K562 (cell line): ENCODE measurements around the gene HOXB5. TPM values are rescaled to one million over a fixed set of nuclear protein-coding genes. Genes with fewer than 3 reads are reported as not detected.

Experiments used
- FOSL1 ChIP-seq: fragments of 200-800 bp; sonication (Bioruptor generic); conservative IDR thresholded peaks from 2 replicates; pipeline ENCODE4 v1.6.1; 2016; ENCODE audit warnings: missing genetic modification characterization, missing compliant biosample characterization
- GABPB1 ChIP-seq: sonication (generic); formaldehyde crosslinking; IDR thresholded peaks from 2 replicates; pipeline ENCODE4 v1.8.0; 2022; ENCODE audit warnings: mild to moderate bottlenecking, missing genetic modification reagents
- IFI16 ChIP-seq: fragments of 250-450 bp; sonication (Bioruptor Pico); IDR thresholded peaks from 2 replicates; pipeline ENCODE4 v2.1.2; 2022; ENCODE audit warnings: mild to moderate bottlenecking, inconsistent platforms
- MIER1 ChIP-seq: fragments of 450-650 bp; IDR thresholded peaks from 2 replicates; pipeline ENCODE4 v1.6.1; 2016; ENCODE audit warnings: antibody characterized with exemption, mild to moderate bottlenecking, low read depth
- PTRF ChIP-seq: fragments of 450-650 bp; IDR thresholded peaks from 2 replicates; pipeline ENCODE4 v1.6.1; 2016; ENCODE audit warnings: mild to moderate bottlenecking, missing genetic modification characterization, missing compliant biosample characterization
- RBM17 ChIP-seq: fragments of 200-400 bp; formaldehyde crosslinking; IDR thresholded peaks from 2 replicates; pipeline ENCODE4 v1.6.1; 2017; ENCODE audit warnings: low read depth, mild to moderate bottlenecking, low read length, borderline replicate concordance
- SAFB2 ChIP-seq: fragments of 200-400 bp; formaldehyde crosslinking; IDR thresholded peaks from 2 replicates; pipeline ENCODE4 v1.6.1; 2018; ENCODE audit warnings: borderline replicate concordance, low read length, low read depth, moderate library complexity; ENCODE audit not compliant: severe bottlenecking
- ZNF124 ChIP-seq: sonication (generic); formaldehyde crosslinking; IDR thresholded peaks from 2 replicates; pipeline ENCODE4 v1.8.1; 2022; ENCODE audit warnings: missing genetic modification reagents
- ZNF347 ChIP-seq: fragments of 450-650 bp; formaldehyde crosslinking; IDR thresholded peaks from 2 replicates; pipeline ENCODE4 v1.4.0; 2020; ENCODE audit warnings: low read depth, mild to moderate bottlenecking, moderate library complexity
- ZNF780A ChIP-seq: fragments of 250-450 bp; sonication (Bioruptor Pico); IDR thresholded peaks from 2 replicates; pipeline ENCODE4 v1.5.0; 2021; ENCODE audit warnings: mild to moderate bottlenecking
- polyA plus RNA-seq, 8 experiments: library from polyadenylated mRNA; depleted of rRNA in 4 of 8; stranded (reverse) in 5 of 8; unstranded in 3 of 8; fragments of >200 nt; fragmentation: Nextera tagmentation in 2 of 8; fragmentation: Illumina TruSeq in 1 of 8; extraction: Ambion mirVana in 2 of 8; extraction: Trizol in 1 of 8; gene quantifications; 2 replicates each; pipeline versions ENCODE4 v1.2.1 to v1.2.3, GENCODE V29; 2011 to 2014; ENCODE audit warnings: inconsistent platforms in 1 of 8, missing spikeins in 1 of 8
- total RNA-seq, 7 experiments: library from RNA; depleted of rRNA in 6 of 7; stranded (reverse); fragments of >200 nt in 6 of 7; fragmentation: Illumina TruSeq in 2 of 7; extraction: Trizol in 2 of 7; gene quantifications; 2 replicates each; pipeline versions ENCODE4 v1.2.1 to v1.2.3, GENCODE V29; 2011 to 2021; ENCODE audit warnings: low replicate concordance in 1 of 7
- TF ChIP-seq, protein P1 (sequence below): fragments of 150-350 bp; IDR thresholded peaks from 2 replicates; pipeline ENCODE4 v1.6.1; 2014; ENCODE audit warnings: low read depth, mild to moderate bottlenecking, low read length, borderline replicate concordance
- TF ChIP-seq, protein P2 (sequence below): fragments of 250-450 bp; sonication (Bioruptor Pico); IDR thresholded peaks from 2 replicates; pipeline ENCODE4 v1.5.0; 2021; ENCODE audit warnings: mild to moderate bottlenecking, moderate library complexity

Gene HOXB5
- total and polyA plus RNA-seq, 9 of the 15 experiments (the other 6 are each of a cell fraction or from before 2014, with no cell fraction given), result 0.24 to 2.7 (median 0.65) TPM

DNA sequence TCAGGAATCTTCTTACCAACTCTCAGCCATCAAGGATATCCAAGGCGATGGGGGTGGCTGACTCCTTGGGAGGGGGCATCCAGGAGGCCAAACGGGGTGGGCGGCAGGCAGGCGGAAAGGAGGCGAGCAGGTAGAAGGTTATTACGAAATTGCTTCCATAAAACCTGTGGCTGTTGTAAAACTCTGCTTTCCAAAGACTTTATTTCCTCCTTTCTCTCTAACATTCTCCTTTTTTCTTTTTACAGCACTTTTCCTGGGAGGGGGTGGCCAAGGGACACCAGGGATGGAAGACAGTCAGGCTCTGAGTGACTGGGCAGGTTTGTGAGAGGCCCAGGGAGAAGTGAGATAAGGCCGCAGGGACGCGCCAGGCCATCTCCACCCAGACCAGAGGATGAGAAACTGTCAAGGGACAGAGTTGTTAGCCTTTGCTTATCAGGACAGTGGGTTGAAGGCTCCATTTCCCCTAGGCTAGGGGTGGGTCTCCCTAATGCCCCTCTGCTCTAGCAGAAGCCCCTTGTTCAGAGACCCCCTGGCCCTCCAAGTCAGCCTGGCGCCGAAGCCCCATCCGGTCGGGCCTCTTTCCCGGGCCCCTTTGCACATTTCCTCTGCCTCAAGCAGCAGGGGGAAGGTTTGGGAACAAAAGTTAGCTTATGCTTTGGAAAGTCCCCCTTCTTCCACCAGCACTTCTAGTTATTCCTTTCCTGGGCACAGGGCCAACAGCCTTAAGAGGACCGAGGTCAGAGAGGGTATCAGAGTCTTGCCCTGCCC, 37.5 kb upstream of the HOXB5 start (continued):
- TF ChIP-seq, protein P1, sequence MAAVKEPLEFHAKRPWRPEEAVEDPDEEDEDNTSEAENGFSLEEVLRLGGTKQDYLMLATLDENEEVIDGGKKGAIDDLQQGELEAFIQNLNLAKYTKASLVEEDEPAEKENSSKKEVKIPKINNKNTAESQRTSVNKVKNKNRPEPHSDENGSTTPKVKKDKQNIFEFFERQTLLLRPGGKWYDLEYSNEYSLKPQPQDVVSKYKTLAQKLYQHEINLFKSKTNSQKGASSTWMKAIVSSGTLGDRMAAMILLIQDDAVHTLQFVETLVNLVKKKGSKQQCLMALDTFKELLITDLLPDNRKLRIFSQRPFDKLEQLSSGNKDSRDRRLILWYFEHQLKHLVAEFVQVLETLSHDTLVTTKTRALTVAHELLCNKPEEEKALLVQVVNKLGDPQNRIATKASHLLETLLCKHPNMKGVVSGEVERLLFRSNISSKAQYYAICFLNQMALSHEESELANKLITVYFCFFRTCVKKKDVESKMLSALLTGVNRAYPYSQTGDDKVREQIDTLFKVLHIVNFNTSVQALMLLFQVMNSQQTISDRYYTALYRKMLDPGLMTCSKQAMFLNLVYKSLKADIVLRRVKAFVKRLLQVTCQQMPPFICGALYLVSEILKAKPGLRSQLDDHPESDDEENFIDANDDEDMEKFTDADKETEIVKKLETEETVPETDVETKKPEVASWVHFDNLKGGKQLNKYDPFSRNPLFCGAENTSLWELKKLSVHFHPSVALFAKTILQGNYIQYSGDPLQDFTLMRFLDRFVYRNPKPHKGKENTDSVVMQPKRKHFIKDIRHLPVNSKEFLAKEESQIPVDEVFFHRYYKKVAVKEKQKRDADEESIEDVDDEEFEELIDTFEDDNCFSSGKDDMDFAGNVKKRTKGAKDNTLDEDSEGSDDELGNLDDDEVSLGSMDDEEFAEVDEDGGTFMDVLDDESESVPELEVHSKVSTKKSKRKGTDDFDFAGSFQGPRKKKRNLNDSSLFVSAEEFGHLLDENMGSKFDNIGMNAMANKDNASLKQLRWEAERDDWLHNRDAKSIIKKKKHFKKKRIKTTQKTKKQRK, result no peak
- TF ChIP-seq ZNF124 (CRISPR knock-in tag) (no peak), RBM17 (no peak), PTRF (tag) (no peak), ZNF347 (CRISPR knock-in tag) (no peak), FOSL1 (tag) (peak; percentile 51), ZNF780A (no peak), SAFB2 (no peak), MIER1 (no peak), IFI16 (CRISPR knock-in tag) (no peak), GABPB1 (CRISPR knock-in tag) (0 out of 2 replicates have a peak, but pooled peaks have one; percentile 18)
- TF ChIP-seq, protein P2, sequence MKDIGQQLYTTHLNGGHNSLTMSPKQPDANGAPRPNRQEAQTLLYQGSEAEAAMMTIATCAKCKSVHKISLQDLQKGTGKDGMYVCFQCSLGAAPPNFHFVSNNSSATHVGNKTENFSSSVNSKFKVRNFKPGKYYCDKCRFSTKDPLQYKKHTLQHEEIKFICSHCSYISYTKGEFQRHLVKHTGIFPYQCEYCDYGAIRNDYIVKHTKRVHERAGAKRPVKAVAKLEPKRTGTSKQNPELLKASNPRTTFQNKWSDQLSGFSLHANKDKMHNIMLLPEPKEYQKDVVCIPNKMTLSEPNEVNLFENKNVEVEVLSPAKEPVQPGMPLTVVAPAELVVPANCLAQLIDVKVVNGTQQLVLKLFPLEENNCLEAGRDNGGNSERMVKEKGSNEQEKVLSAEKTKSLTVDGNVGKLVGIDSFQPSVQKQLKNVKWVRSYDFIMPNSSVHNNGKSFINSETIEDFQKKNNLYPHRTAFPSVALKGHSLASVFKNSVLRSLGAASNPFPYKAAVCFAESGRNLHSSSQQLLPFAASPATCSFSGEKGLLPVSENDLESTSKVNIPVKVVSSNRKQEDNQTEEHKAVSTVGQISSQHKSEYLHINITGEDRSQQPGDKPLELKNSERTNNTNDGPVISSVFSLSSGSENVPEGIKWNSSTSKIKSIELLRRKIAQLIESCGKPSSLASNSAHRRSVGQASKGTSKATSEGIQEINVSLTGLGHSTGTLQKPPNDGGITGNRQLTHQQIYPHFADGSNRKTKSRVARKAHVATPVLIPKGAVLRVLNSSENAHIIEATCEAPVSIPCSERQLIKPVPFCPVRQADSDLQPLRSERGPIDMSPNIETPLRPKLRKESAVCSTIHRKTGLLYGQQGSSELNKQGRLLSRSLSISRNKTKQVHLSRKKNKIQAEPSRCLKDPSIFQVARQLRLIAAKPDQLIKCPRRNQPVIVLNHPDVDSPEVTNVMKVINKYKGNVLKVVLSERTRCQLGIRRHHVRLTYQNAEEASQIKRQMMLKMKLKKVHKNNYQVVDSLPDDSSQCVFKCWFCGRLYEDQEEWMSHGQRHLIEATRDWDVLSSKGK (CRISPR knock-in tag), result no peak
- TF ChIP-seq, all 486 proteins: peak for 125
